Fibroblast of lung (primary cell): ENCODE data around the gene SHISA8. TPM values are rescaled to one million over a fixed set of nuclear protein-coding genes. Genes with fewer than 3 reads are reported as not detected.
A peak's percentile ranks its signal among the peaks of the same experiment; 100 is the strongest.

Source experiments
- DNase-seq, 2 donors: peaks; one replicate each; pipeline versions ENCODE4 v3.0.0 to v3.0.0-alpha.2; 2010; ENCODE audit warnings: low read depth in 2 of 2
- H2AFZ ChIP-seq: 2 replicates; pipeline ENCODE4 v1.5.1; 2012; ENCODE audit warnings: low read length, control low read depth, inconsistent platforms
- H3K27ac ChIP-seq: 2 replicates; pipeline ENCODE4 v1.5.1; 2011; ENCODE audit warnings: low read length, control low read depth; ENCODE audit not compliant: insufficient read depth
- H3K27me3 ChIP-seq: 2 replicates; pipeline ENCODE4 v1.5.1; 2011; ENCODE audit warnings: mild to moderate bottlenecking, low read length; ENCODE audit not compliant: control insufficient read depth, insufficient read depth
- H3K36me3 ChIP-seq: 2 replicates; pipeline ENCODE4 v1.5.1; 2011; ENCODE audit warnings: low read length; ENCODE audit not compliant: control insufficient read depth, insufficient read depth
- H3K4me1 ChIP-seq: 2 replicates; pipeline ENCODE4 v1.5.1; 2011; ENCODE audit warnings: low read length; ENCODE audit not compliant: control insufficient read depth, insufficient read depth; ENCODE audit errors: extremely low read depth
- H3K4me2 ChIP-seq: 2 replicates; pipeline ENCODE4 v1.5.1; 2011; ENCODE audit warnings: low read length, control low read depth; ENCODE audit not compliant: insufficient read depth; ENCODE audit errors: extremely low read depth
- H3K4me3 ChIP-seq, 4 experiments: fragments of 200-600 bp in 1 of 4; sonication (generic) in 1 of 4; replicated peaks in 1 of 4; 2 replicates each; pipeline ENCODE4 v1.5.1; 2011 to 2016; ENCODE audit warnings: low read length in 4 of 4, low read depth in 3 of 4, mild to moderate bottlenecking in 3 of 4, control low read depth in 2 of 4, inconsistent platforms in 1 of 4, mixed read lengths in 1 of 4; ENCODE audit not compliant: insufficient read depth in 1 of 4; ENCODE audit errors: control extremely low read depth in 1 of 4
- H3K79me2 ChIP-seq: 2 replicates; pipeline ENCODE4 v1.5.1; 2012; ENCODE audit warnings: mild to moderate bottlenecking, low read length, inconsistent platforms; ENCODE audit not compliant: control insufficient read depth, insufficient read depth
- H3K9ac ChIP-seq: 2 replicates; pipeline ENCODE4 v1.5.1; 2011; ENCODE audit warnings: mild to moderate bottlenecking, low read length, control low read depth; ENCODE audit not compliant: insufficient read depth
- H3K9me3 ChIP-seq: 2 replicates; pipeline ENCODE4 v1.5.1; 2012; ENCODE audit warnings: low read depth, low read length; ENCODE audit not compliant: control insufficient read depth, insufficient read depth
- H4K20me1 ChIP-seq: 2 replicates; pipeline ENCODE4 v1.5.1; 2011; ENCODE audit warnings: low read length; ENCODE audit not compliant: control insufficient read depth, insufficient read depth; ENCODE audit errors: extremely low read depth
- CTCF ChIP-seq, 2 donors: IDR thresholded peaks in 1 of 2; conservative IDR thresholded peaks in 1 of 2; 1 replicate in 1 of 2; 2 replicates in 1 of 2; pipeline ENCODE4 v1.5.1; 2011 to 2012; ENCODE audit warnings: low read length in 2 of 2, control low read depth in 1 of 2, inconsistent platforms in 1 of 2, low read depth in 1 of 2, mild to moderate bottlenecking in 1 of 2
- EZH2 ChIP-seq: IDR thresholded peaks from 2 replicates; pipeline ENCODE4 v1.5.1; 2012; ENCODE audit warnings: low read length, control low read depth, mild to moderate bottlenecking; ENCODE audit errors: missing control alignments
- polyA plus RNA-seq, 2 donors: library from polyadenylated mRNA; depleted of rRNA in 1 of 2; stranded (reverse) in 1 of 2; unstranded in 1 of 2; fragments of >200 nt; gene quantifications; 2 replicates each; pipeline ENCODE4 v1.2.1, GENCODE V29; 2011 to 2012; ENCODE audit warnings: missing spikeins in 1 of 2
- total RNA-seq: library from RNA; depleted of rRNA; stranded (reverse); fragments of >200 nt; gene quantifications from 2 replicates; pipeline ENCODE4 v1.2.1, GENCODE V29; 2014

SHISA8 gene
- total and polyA plus RNA-seq, 2 donors (not counting 1 experiment from before 2014, with no cell fraction given): not detected

GRCh38 chr22:41913040-41913719, 1.7 kb downstream of the SHISA8 start:
- Histone ChIP-seq H4K20me1 (no peaks in the 10 kb centered on the region), H3K27ac (no peak overlapping the region)

GRCh38 chr22:41912338-41913039, 2.4 kb downstream of the SHISA8 start:
- DNase-seq: no peak
- Histone ChIP-seq H3K27ac (no peak overlapping the region), H2AFZ (no peak overlapping the region), H3K9ac (no peak overlapping the region), H3K27me3 (peaks cover 54% of the 10 kb centered on the region), H3K79me2 (no peaks in the 10 kb centered on the region), H3K4me2 (no peak overlapping the region), H3K9me3 (no peaks in the 10 kb centered on the region), H3K36me3 (peaks cover 2% of the 10 kb centered on the region), H3K4me1 (no peaks in the 10 kb centered on the region), H4K20me1 (no peaks in the 10 kb centered on the region), H3K4me3 (no peak overlapping the region)
- peak; percentile 9 for TF ChIP-seq EZH2
- TF ChIP-seq CTCF (conservative IDR thresholded peaks at IDR 0.05 in 1 of 2, IDR thresholded peaks at IDR 0.05 in 1 of 2; ENCODE audit: low read depth in 1 of 2, low read length in 2 of 2): no peak

More at GRCh38 chr22:41913040-41913719, 1.7 kb downstream of the SHISA8 start:
- Histone ChIP-seq H3K9ac (no peak overlapping the region), H3K9me3 (no peaks in the 10 kb centered on the region), H3K4me3 (no peak overlapping the region), H2AFZ (no peak overlapping the region), H3K27me3 (peaks cover 54% of the 10 kb centered on the region), H3K36me3 (no peaks in the 10 kb centered on the region), H3K79me2 (no peaks in the 10 kb centered on the region), H3K4me2 (no peak overlapping the region), H3K4me1 (no peaks in the 10 kb centered on the region)
- TF ChIP-seq CTCF (conservative IDR thresholded peaks at IDR 0.05 in 1 of 2, IDR thresholded peaks at IDR 0.05 in 1 of 2; ENCODE audit: low read depth in 1 of 2, low read length in 2 of 2) (no peak), EZH2 (peak; percentile 49)
- no peak for DNase-seq

GRCh38 chr22:41911001-41911611, 3.8 kb downstream of the SHISA8 start:
- Histone ChIP-seq H3K9ac (peak overlapping the region; percentile 4), H3K4me2 (peak overlapping the region; percentile 58), H3K27ac (no peak overlapping the region), H3K9me3 (no peaks in the 10 kb centered on the region), H3K27me3 (peaks cover 50% of the 10 kb centered on the region), H3K36me3 (peaks cover 6% of the 10 kb centered on the region), H4K20me1 (no peaks in the 10 kb centered on the region), H3K4me1 (no peaks in the 10 kb centered on the region), H2AFZ (no peak overlapping the region), H3K79me2 (no peaks in the 10 kb centered on the region), H3K4me3 (peak overlapping the region in 1 of 4 experiments; percentile 38)
- TF ChIP-seq CTCF (conservative IDR thresholded peaks at IDR 0.05 in 1 of 2, IDR thresholded peaks at IDR 0.05 in 1 of 2; ENCODE audit: low read depth in 1 of 2, low read length in 2 of 2) (no peak), EZH2 (peak; percentile 73)
- DNase-seq: no peak
